ENCODE data around the gene YIF1A.
"Not testable (repeated sequence)": the region's sequence is repeated elsewhere in the genome, so short reads cannot be mapped to it uniquely, and the experiment has no call there.

YIF1A gene

GRCh38 chr11:66284526-66285078 is 4.3 kb downstream of the YIF1A start:
- no peak for DNase-seq

GRCh38 chr11:66283461-66284105 is 5.4 kb downstream of the YIF1A start:
- no peak for DNase-seq

DNA sequence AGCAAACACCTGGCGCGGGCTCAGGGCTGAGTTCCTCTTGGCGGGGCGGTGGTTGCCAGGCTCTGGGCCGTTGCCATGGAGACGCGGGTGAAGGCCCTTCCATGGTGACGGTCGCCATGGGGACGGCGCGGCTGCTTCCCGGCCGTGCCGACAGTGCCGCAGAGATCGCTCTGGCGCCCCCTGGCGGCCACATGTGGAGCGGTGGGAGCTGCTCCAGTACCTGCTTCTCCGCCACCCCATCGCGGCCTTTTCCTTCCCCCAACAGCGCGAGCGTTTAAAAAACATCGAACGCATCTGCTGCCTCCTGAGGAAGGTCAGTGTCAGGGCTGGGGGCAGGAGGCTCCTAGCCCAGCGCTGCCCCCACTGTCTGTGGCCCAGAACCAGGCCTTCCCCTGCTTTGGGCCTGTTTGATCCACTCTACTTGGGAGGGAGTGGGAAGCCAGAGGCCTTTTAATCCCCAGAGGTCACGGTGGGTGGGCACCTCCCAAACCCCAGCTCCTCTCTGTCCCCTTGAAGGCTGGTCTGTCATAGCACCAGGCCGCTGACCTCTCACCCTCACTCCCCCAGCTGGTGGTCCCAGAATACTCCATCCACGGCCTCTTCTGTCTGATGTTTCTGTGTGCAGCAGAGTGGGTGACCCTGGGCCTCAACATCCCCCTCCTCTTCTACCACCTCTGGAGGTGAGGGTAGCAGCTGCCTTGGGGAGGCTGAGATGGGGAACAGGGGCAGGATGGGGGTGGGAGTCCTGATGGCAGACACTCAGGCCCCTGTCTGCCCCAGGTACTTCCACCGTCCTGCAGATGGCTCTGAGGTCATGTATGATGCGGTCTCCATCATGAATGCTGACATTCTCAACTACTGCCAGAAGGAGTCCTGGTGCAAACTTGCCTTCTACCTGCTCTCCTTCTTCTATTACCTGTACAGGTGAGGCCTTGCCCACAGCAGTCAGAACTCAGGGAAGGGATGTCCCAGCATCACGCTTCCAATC is 6.2 kb downstream of the YIF1A start:
- DNase-seq: peak; percentile 99

DNA sequence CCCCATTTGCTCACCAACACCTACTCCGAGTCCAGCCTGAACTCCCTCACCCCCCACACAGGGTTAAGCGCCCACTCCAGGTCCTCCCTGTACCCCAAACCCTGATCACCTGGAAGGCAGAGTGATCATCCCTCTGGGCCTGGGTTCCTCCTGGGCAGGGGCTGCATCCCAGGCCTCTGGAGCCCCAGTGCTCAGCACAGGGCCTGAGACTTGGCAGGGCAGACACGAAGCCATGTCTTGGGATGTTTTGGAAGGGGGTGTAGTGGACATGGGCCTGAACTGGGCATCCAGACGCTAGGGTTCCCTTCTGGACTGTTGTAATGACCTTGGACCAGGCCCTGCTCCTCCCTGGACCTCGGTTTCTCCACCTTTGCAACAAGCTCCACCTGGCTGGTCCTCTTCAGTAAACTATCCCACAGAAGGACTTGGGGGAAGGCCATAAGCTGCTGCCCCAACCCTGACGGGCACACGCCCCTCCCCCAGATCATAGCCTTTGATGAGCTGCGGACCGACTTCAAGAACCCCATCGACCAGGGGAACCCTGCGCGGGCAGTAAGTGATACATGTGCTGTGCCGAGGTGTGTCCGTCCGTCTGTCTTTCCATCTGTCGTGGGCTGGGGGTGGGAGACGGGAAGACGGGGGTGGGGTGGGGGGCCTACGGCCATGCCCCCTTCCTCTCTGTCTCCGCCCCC is 7.0 kb downstream of the YIF1A start:
- no peak for DNase-seq

DNA sequence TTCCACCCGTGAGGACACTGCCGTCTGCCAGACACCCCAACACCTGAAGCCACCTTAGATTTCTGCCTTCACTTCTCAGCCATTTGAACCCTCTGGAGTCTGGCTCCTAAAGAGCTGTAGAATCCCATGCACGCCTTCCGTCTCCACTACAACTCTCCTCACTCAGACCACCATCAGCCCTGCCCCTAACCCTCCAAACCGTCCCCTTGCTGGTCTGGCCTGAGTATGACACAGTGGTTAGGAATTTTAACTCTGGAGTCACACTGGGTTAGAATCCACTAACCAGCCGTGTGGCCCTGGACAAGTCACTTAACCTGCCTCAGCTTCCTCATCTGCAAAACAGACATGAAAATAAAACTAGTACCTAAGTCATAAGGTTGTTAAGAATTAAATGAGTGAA is 7.9 kb downstream of the YIF1A start:
- no peak for DNase-seq

- no peak for DNase-seq
Measured at GRCh38 chr11:66280428-66280827, 8.5 kb downstream of the YIF1A start.

- no peak for DNase-seq
Measured at GRCh38 chr11:66279092-66279734, 9.7 kb downstream of the YIF1A start.

DNA sequence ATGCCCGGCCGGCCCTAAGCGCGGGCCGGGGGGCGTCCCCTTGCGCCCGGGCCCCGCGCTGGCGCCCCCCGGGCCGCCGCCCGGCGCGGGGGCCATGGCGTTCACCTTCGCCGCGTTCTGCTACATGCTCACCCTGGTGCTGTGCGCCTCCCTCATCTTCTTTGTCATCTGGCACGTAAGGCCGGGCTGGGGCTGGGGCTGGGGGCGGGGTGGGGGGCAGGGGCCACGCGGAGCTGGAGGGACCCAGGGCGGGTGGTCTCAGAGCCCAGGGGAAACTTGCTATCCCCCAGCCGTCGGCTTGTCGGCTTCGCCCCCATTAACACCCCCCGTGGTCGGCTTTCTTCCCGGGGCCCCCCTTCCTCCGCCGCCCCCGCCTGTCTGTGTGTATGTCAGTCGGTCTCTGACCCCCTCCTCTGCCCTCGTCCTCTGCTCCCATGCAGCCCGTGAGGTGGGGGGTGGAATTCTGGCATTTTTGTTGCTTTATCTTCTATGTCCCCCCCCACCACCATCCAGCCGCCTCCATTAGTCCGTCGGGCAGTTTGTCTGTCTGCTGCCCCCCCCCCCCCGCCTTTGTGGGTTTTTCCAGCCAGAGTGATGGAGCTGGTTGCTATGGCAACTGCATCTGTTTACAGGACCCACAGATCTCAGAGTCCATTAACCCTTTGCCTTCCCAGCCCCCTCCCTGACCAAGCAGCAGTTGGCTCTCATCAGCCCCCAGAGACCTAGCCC is 10.4 kb downstream of the YIF1A start:
- DNase-seq: no peak

GRCh38 chr11:66277471-66278362 is 11.2 kb downstream of the YIF1A start, which contains the start of gene CNIH2:
TSS of gene CNIH2 (plus strand) at chr11:66278175. CDS start at chr11:66278457, 282 bp downstream.
- peak; percentile 37 for DNase-seq

GRCh38 chr11:66277064-66277463 is 11.9 kb downstream of the YIF1A start:
- DNase-seq: not testable (repeated sequence)

DNA sequence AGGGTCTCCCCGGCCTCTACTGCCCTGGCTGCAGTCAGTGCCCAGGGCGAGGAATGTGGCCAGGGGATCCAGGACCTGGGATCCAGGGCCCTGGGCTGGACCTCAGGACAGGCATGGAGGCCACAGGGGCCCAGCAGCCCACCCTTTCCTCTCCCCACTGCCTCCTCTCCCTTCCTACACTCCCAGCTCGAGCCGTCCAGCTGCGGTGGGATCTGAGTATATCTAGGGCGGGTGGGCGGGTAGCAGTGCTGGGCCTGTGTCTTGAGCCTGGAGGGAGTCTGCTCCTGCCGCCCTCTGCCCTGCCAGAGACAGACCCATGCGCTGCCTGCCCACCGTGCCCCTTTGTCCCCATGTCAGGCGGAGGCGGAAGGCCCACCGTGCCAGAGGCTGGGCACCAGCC is 12.3 kb downstream of the YIF1A start:
- not testable (repeated sequence) for DNase-seq

- no peak for DNase-seq
Measured at GRCh38 chr11:66275984-66276612, 12.8 kb downstream of the YIF1A start.

- no peak for DNase-seq
Measured at GRCh38 chr11:66275396-66275795, 13.5 kb downstream of the YIF1A start.

DNA sequence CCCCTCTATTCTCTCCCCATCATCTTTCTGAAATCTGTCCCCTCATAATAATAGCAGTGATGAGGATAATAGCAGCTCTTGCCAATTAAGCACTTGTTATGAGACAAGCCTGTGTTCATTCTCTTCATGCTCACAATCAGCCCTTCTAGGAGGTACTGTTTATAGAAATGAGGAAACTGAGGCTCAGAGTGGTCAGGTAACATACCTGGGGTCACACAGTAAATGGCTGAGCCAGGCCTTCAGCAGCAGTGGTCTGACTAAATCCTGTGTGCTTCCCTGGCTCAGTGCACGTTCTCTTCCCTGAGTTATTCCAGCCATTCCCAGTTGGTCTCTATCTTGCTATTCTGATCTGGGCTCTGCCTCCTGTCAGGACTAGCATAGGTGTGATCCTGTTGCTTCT is 14.7 kb downstream of the YIF1A start:
- DNase-seq: no peak

GRCh38 chr11:66272596-66272995 is 16.3 kb downstream of the YIF1A start:
- DNase-seq: no peak

DNA sequence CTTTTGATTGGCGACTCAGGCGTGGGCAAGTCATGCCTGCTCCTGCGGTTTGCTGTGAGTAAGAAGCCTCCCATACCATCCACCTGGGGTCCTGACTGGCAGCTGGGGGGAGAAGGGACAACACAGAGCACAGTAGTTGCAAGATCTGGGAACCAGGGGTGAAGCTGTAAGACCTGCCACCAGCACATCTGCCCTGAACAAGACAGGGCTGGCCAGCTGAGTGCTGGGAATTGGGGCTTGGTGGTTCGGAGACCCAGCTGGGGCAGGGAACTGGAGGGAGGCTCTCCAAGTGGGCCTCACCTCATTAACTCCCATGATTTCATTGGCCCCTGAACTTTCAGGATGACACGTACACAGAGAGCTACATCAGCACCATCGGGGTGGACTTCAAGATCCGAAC is 17.1 kb downstream of the YIF1A start:
- DNase-seq: no peak

GRCh38 chr11:66268952-66269905 is 19.7 kb downstream of the YIF1A start:
- no peak for DNase-seq

- DNase-seq: peak; percentile 99
Measured at GRCh38 chr11:66268244-66268951, 20.5 kb downstream of the YIF1A start, which contains the start of gene RAB1B. TSS of gene RAB1B (plus strand) at chr11:66268639. CDS start at chr11:66268680, 41 bp downstream.

All from NCI-H1436 (cell line).